GM23338 (cell line): Measurements from ENCODE around the gene GRAMD1A.

Experiments
- CREB1 ChIP-seq: fragments of 250-450 bp; sonication (Bioruptor Pico); IDR thresholded peaks from 2 replicates; pipeline ENCODE4 v1.5.0; 2020; ENCODE audit warnings: low read depth, mild to moderate bottlenecking, moderate library complexity
- CTCF ChIP-seq, 2 experiments: fragments of 200-600 bp in 1 of 2; sonication (generic) in 1 of 2; conservative IDR thresholded peaks; 2 replicates each; pipeline versions ENCODE4 v1.5.1 to v1.6.1; 2016 to 2017; ENCODE audit warnings: antibody characterized with exemption in 2 of 2, low read depth in 2 of 2, mild to moderate bottlenecking in 2 of 2, moderate library complexity in 1 of 2
- POLR2AphosphoS5 ChIP-seq: IDR thresholded peaks from 2 replicates; pipeline ENCODE4 v1.6.1; 2016; ENCODE audit warnings: antibody characterized with exemption, low read depth

GRCh38 chr19:35021016-35021415 lies 20.9 kb downstream of the GRAMD1A start:
- TF ChIP-seq CREB1 (CRISPR knock-in tag), result no peak
- no peak for TF ChIP-seq POLR2AphosphoS5
- no peak for TF ChIP-seq CTCF (conservative IDR thresholded peaks at IDR 0.05; ENCODE audit: low read depth in 2 of 2)
